ENCODE results near the gene THOC1.

- TF ChIP-seq, protein P1, sequence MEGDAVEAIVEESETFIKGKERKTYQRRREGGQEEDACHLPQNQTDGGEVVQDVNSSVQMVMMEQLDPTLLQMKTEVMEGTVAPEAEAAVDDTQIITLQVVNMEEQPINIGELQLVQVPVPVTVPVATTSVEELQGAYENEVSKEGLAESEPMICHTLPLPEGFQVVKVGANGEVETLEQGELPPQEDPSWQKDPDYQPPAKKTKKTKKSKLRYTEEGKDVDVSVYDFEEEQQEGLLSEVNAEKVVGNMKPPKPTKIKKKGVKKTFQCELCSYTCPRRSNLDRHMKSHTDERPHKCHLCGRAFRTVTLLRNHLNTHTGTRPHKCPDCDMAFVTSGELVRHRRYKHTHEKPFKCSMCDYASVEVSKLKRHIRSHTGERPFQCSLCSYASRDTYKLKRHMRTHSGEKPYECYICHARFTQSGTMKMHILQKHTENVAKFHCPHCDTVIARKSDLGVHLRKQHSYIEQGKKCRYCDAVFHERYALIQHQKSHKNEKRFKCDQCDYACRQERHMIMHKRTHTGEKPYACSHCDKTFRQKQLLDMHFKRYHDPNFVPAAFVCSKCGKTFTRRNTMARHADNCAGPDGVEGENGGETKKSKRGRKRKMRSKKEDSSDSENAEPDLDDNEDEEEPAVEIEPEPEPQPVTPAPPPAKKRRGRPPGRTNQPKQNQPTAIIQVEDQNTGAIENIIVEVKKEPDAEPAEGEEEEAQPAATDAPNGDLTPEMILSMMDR (IDR thresholded peaks at IDR 0.05) = no peak
- TF ChIP-seq POLR2A (IDR thresholded peaks at IDR 0.05) = no peak
These were observed 28.1 kb upstream of the THOC1 start for GRCh38 chr18:295756-296490.

All from right lobe of liver (tissue), 4 donors.